22Rv1 (cell line): Measurements from ENCODE around the gene PSMD11.
"Not testable (repeated sequence)": the region's sequence is repeated elsewhere in the genome, so short reads cannot be mapped to it uniquely, and the experiment has no call there.

Source experiments
- H3K27ac ChIP-seq: fragments of 450-650 bp; 2 replicates; pipeline ENCODE4 v1.5.1; 2017
- ZFX ChIP-seq: fragments of 450-650 bp; IDR thresholded peaks from 2 replicates; pipeline ENCODE4 v1.6.1; 2017; ENCODE audit warnings: antibody characterized with exemption, borderline replicate concordance
- TF ChIP-seq, protein P1 (sequence below): fragments of 450-650 bp; IDR thresholded peaks from 2 replicates; pipeline ENCODE4 v1.5.1; 2017; ENCODE audit warnings: mild to moderate bottlenecking

Gene PSMD11

DNA sequence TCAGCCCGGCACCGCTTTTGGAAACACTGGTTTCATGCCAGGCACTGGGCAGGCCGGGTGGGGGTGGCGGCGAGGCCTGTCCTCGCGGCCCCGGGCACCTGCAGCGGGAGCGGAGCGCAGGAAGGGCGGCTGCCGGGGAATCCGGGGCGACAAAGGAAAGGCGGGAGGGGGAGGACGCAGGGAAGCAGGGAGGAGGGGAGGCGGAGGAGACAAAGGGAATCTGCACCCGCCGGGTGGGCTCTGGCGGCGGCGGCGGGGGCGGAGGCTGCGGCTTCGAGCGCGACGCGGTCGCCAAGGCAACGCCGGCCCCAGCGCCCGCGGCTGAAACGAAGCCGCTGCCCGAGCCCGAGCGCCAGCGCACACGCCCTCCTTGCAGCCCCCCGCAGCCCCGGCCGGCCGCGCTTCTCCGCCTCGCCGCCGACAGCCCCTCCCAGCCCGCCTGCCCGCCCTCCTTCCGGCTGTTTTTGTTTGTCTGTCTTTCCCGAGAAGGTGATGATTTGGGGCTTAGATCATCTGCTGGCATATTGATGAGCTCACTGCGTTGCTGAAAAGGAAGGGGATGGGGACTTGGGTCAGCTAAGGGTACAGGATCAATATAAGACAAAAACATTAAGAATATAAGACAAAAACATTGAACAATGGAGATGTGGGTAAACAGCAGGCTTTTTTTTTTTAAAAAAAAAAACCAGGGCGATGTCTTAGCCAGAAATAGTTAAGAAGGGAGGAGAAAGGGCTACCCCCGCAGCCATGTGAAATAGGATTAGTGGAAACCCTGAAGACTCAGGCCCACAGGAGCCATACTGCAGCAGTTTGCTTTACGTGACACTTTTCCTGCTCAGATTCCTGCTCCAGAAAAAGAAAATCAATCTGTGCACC is 75.2 kb downstream of the PSMD11 start:
- H3K27ac ChIP-seq: no peak overlapping the region
- TF ChIP-seq, protein P1, sequence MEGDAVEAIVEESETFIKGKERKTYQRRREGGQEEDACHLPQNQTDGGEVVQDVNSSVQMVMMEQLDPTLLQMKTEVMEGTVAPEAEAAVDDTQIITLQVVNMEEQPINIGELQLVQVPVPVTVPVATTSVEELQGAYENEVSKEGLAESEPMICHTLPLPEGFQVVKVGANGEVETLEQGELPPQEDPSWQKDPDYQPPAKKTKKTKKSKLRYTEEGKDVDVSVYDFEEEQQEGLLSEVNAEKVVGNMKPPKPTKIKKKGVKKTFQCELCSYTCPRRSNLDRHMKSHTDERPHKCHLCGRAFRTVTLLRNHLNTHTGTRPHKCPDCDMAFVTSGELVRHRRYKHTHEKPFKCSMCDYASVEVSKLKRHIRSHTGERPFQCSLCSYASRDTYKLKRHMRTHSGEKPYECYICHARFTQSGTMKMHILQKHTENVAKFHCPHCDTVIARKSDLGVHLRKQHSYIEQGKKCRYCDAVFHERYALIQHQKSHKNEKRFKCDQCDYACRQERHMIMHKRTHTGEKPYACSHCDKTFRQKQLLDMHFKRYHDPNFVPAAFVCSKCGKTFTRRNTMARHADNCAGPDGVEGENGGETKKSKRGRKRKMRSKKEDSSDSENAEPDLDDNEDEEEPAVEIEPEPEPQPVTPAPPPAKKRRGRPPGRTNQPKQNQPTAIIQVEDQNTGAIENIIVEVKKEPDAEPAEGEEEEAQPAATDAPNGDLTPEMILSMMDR: no peak
- TF ChIP-seq ZFX: no peak

DNA sequence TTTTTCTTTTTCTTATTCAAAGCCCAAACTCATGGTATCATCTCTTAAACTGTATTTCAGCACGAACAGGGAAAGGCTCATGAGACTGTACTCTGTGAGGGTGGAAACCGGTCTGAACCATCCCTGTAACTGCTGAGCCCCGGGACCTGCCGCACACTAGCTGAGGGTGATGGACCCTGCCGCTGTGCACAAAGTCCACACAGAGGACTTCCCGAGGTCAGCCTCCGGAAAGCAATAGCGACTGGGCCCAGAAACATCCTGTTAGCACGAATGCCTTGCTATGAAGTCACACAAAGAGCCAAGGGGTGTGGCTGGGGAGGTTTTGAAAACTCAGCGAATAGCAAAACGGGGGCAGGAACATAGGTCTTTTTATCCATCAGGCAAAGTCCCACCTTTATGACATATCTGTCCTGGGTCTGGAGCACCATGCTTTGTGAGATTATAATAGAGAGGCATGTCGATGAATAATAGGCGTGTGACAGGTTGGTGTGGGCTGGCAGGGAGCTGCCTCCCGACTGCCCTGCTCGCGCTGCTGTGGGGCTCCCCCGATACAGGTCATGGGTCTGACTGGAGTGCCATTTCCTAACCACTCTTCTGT is 75.9 kb downstream of the PSMD11 start:
- TF ChIP-seq, protein P1: no peak
- TF ChIP-seq ZFX: no peak
- no peak overlapping the region for H3K27ac ChIP-seq

DNA sequence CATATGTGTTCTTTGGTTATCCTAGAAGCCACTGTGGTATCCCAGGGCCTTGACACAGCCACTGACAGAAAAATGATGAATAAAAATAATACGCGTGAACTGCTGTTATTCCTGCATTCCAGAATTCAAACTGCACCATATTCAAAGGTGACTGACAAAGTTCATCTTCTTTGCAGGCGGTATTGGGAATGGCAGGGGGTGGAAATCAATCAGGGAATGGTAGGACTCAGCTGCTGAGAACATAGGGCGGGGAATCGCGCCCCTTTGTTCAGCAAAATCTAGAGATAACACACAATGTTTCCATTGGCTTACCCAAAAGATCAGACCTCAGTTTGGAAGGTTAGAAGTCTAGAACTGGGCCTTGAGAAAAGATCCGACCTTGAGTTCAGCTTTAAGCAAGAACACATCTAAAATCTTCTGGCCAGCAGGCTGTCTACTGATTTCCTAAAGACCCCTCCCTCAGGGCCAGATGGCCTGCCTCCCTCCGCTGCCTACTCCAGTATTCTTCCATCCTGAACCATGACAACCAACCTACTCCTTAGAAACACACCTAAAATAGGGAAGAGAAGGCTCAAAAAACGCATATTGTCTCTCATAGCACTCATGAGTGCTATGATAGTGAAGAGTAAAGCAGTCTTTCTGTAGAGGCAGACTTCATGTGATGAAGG is 76.6 kb downstream of the PSMD11 start:
- no peak overlapping the region for H3K27ac ChIP-seq
- TF ChIP-seq, protein P1: no peak

DNA sequence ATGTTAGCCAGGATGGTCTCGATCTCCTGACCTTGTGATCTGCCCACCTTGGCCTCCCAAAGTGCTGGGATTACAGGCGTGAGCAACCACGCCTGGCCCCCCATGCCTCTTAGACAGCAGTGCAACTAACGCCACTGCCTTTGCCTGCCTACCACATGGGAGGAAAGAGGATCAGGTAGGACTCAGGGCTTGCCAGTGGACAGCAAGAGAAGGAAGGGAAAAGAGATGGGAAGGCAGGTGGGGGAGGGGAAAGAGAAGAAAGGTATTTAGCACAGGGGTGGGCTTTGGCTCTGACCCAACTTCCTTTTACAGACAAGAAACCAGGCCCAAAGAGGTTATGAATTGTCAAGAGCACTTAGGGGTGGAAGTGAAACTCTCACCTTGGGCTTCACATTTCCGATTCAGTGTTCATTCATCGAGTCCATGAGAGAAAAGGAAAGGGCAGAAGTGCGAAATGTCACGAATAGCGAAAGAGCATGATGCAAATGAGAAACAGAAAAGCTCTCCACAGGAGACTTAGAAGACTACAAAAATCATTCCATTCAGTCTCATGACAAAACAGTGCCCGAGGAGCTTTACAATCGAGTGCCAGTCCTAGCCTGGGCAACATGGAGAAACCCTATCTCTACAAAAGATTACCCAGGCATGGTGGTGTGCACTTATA is 78.8 kb downstream of the PSMD11 start:
- TF ChIP-seq, protein P1: no peak
- TF ChIP-seq ZFX: no peak
- no peak overlapping the region for H3K27ac ChIP-seq

DNA sequence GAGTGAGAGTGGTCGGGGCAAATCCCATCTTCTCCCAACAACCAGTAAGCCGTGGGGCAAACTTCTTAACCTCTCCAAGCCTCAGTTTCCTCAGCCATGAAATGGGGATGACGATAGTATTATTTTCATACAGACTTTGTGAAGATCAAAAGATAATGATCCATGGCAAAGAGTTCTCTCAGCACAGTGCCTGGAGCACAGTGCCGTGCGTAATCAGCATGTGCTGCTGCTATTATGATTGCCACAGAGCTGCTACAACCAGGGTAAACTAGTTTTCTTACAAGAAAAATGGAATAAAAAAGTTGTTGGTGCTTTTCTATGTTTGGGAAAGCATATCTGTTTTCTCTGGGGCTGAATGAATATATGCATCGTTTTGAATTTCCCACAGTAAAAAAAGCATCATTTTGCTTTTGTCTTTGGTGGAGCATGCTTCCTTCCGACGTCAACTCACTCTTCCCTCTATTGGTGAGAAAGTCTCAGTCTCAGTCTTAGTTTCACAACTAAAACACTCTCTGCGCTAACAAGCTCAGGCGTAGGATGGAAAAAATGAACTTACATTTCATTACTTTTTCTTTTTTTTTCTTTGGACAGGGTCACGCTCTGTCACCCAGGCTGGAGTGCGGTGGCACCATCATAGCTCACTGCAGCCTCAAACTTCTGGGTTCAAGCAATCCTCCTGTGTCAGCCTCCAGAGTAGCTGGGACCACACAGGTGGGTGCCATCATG is 79.7 kb downstream of the PSMD11 start:
- no peak overlapping the region for H3K27ac ChIP-seq
- TF ChIP-seq, protein P1: no peak
- no peak for TF ChIP-seq ZFX

DNA sequence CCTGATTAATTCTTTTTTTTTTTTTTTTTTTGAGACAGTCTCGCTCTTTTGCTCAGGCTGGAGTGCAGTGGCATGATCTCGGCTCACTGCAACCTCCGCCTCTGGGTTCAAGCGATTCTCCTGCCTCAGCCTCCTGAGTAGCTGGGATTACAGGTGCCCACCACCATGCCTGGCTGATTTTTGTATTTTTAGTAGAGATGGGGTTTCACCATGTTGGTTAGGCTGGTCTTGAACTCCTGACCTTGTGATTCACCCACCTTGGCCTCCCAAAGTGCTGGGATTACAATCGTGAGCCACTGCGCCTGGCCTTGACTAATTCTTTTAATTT is 80.2 kb downstream of the PSMD11 start:
- not testable (repeated sequence) for H3K27ac ChIP-seq

DNA sequence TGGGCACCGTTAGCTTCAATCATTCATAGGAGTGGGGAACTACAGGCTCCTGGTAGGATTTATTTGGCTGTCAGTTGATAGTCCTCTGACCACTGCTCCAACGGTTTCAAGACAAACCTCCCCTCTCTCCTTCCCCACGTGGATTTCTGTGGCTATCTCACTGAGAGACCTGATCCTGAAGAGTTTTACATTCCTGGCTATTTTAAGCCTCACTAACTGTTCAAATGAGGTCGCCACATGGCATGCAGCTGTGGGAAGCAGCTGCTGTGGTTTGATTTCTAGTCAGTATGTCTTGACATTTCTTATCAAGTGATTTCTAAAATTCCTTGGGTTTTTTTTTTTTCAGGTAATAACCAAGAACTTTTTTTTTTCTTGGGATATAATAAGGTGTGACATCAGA is 80.8 kb downstream of the PSMD11 start:
- TF ChIP-seq, protein P1: no peak
- no peak for TF ChIP-seq ZFX
- no peak overlapping the region for H3K27ac ChIP-seq
